GM23338 (cell line): Measurements from ENCODE around the gene IL1RL1. TPM values are rescaled to one million over a fixed set of nuclear protein-coding genes. Genes with fewer than 3 reads are reported as not detected.

Source experiments
- ATAC-seq: fragments of 200-7000 bp; cut with Tn5 transposase; 3 replicates; pipeline ENCODE4 v1.9.1; 2020
- DNase-seq: peaks from one replicate; pipeline ENCODE4 v3.0.0-alpha.2; 2015; ENCODE audit warnings: low spot score
- H2AFZ ChIP-seq: fragments of 200-600 bp; sonication (generic); 2 replicates; pipeline ENCODE4 v1.8.0; 2016; ENCODE audit warnings: antibody characterized with exemption, mild to moderate bottlenecking, moderate library complexity
- H3F3A ChIP-seq: fragments of 200-600 bp; sonication (generic); replicated peaks from 2 replicates; pipeline ENCODE4 v1.8.0; 2017; ENCODE audit warnings: antibody characterized with exemption, mixed run types, low read depth
- H3K27ac ChIP-seq: fragments of 200-600 bp; sonication (generic); 2 replicates; pipeline ENCODE4 v1.6.1; 2016; ENCODE audit warnings: low read depth
- H3K27me3 ChIP-seq: fragments of 200-600 bp; sonication (generic); 2 replicates; pipeline ENCODE4 v1.8.0; 2016; ENCODE audit warnings: mild to moderate bottlenecking, mixed run types, moderate library complexity; ENCODE audit not compliant: insufficient read depth
- H3K36me3 ChIP-seq: fragments of 200-600 bp; sonication (generic); 2 replicates; pipeline ENCODE4 v1.8.0; 2016; ENCODE audit warnings: mild to moderate bottlenecking; ENCODE audit not compliant: insufficient read depth
- H3K4me1 ChIP-seq: fragments of 200-600 bp; sonication (generic); 2 replicates; pipeline ENCODE4 v1.8.0; 2016; ENCODE audit warnings: mild to moderate bottlenecking, moderate library complexity; ENCODE audit not compliant: insufficient read depth
- H3K4me2 ChIP-seq: fragments of 200-600 bp; sonication (generic); 2 replicates; pipeline ENCODE4 v1.7.1; 2017; ENCODE audit warnings: mixed run types
- H3K4me3 ChIP-seq: fragments of 200-600 bp; sonication (generic); 2 replicates; pipeline ENCODE4 v1.6.1; 2016; ENCODE audit warnings: mixed run types
- H3K79me2 ChIP-seq: fragments of 200-600 bp; sonication (generic); replicated peaks from 2 replicates; pipeline ENCODE4 v1.8.0; 2017; ENCODE audit warnings: mild to moderate bottlenecking; ENCODE audit not compliant: insufficient read depth
- H3K9me2 ChIP-seq: fragments of 200-600 bp; sonication (generic); 2 replicates; pipeline ENCODE4 v1.8.0; 2017; ENCODE audit not compliant: insufficient read depth
- H4K20me1 ChIP-seq: fragments of 200-600 bp; sonication (generic); replicated peaks from 2 replicates; pipeline ENCODE4 v1.8.0; 2017; ENCODE audit warnings: mild to moderate bottlenecking; ENCODE audit not compliant: insufficient read depth
- H3K27ac Mint-ChIP-seq: 2 replicates; pipeline ENCODE4 v1.8.0; 2020; ENCODE audit warnings: inconsistent platforms, mild to moderate bottlenecking, moderate library complexity, mixed read lengths
- H3K27me3 Mint-ChIP-seq: 3 replicates; pipeline ENCODE4 v1.8.0; 2022; ENCODE audit warnings: low read depth, mild to moderate bottlenecking, moderate library complexity, mixed read lengths, inconsistent platforms; ENCODE audit not compliant: insufficient read depth, poor library complexity
- H3K36me3 Mint-ChIP-seq: 3 replicates; pipeline ENCODE4 v1.8.0; 2021; ENCODE audit warnings: low read depth, mild to moderate bottlenecking, inconsistent platforms, moderate library complexity, mixed read lengths
- H3K4me1 Mint-ChIP-seq: 3 replicates; pipeline ENCODE4 v1.8.0; 2020; ENCODE audit warnings: mild to moderate bottlenecking, inconsistent platforms, mixed read lengths
- H3K4me3 Mint-ChIP-seq: 3 replicates; pipeline ENCODE4 v1.8.0; 2021; ENCODE audit warnings: moderate library complexity, mild to moderate bottlenecking, inconsistent platforms, mixed read lengths
- H3K9me3 Mint-ChIP-seq: 3 replicates; pipeline ENCODE4 v1.8.0; 2020; ENCODE audit warnings: moderate library complexity, mild to moderate bottlenecking, inconsistent platforms, mixed read lengths
- CREB1 ChIP-seq: fragments of 250-450 bp; sonication (Bioruptor Pico); IDR thresholded peaks from 2 replicates; pipeline ENCODE4 v1.5.0; 2020; ENCODE audit warnings: low read depth, mild to moderate bottlenecking, moderate library complexity
- EZH2 ChIP-seq: fragments of 200-600 bp; sonication (generic); IDR thresholded peaks from one replicate; pipeline ENCODE4 v1.8.0; 2017; ENCODE audit warnings: antibody characterized with exemption, mild to moderate bottlenecking, low read depth; ENCODE audit not compliant: unreplicated experiment
- EZH2phosphoT487 ChIP-seq: fragments of 200-600 bp; sonication (generic); IDR thresholded peaks from one replicate; pipeline ENCODE4 v1.8.1; 2018; ENCODE audit warnings: antibody characterized with exemption; ENCODE audit not compliant: unreplicated experiment
- JUNB ChIP-seq: IDR thresholded peaks from one replicate; pipeline ENCODE4 v1.6.1; 2016; ENCODE audit warnings: antibody characterized with exemption; ENCODE audit not compliant: unreplicated experiment
- NANOG ChIP-seq: IDR thresholded peaks from 2 replicates; pipeline ENCODE4 v1.6.1; 2016; ENCODE audit warnings: antibody characterized with exemption, borderline replicate concordance
- POLR2AphosphoS5 ChIP-seq: IDR thresholded peaks from 2 replicates; pipeline ENCODE4 v1.6.1; 2016; ENCODE audit warnings: antibody characterized with exemption, low read depth
- STAT1 ChIP-seq: IDR thresholded peaks from one replicate; pipeline ENCODE4 v1.6.1; 2016; ENCODE audit warnings: antibody characterized with exemption; ENCODE audit not compliant: unreplicated experiment
- ZNF114 ChIP-seq: fragments of 250-450 bp; sonication (Bioruptor Pico); IDR thresholded peaks from 2 replicates; pipeline ENCODE4 v1.5.0; 2020; ENCODE audit warnings: mild to moderate bottlenecking, moderate library complexity
- ZNF331 ChIP-seq: fragments of 250-450 bp; sonication (Bioruptor Pico); IDR thresholded peaks from 2 replicates; pipeline ENCODE4 v1.5.0; 2020; ENCODE audit warnings: low read depth, mild to moderate bottlenecking, moderate library complexity
- polyA plus RNA-seq: library from polyadenylated mRNA; unstranded; fragments of >200 nt; fragmentation: Nextera tagmentation; extraction: Ambion mirVana; gene quantifications from 2 replicates; pipeline ENCODE4 v1.2.1, GENCODE V29; 2016
- total RNA-seq: library from RNA; depleted of rRNA; stranded (reverse); fragments of >200 nt; shearing (Covaris generic); gene quantifications from 2 replicates; pipeline ENCODE4 v1.2.3, GENCODE V29; 2014
- TF ChIP-seq, protein P1 (sequence below), 2 experiments: fragments of 200-600 bp in 1 of 2; sonication (generic) in 1 of 2; conservative IDR thresholded peaks; 2 replicates each; pipeline versions ENCODE4 v1.5.1 to v1.6.1; 2016 to 2017; ENCODE audit warnings: antibody characterized with exemption in 2 of 2, low read depth in 2 of 2, mild to moderate bottlenecking in 2 of 2, moderate library complexity in 1 of 2
- TF ChIP-seq, protein P2 (sequence below): IDR thresholded peaks from 2 replicates; pipeline ENCODE4 v1.6.1; 2016; ENCODE audit warnings: antibody characterized with exemption
- TF ChIP-seq, protein P3 (sequence below): IDR thresholded peaks from one replicate; pipeline ENCODE4 v1.6.1; 2018; ENCODE audit warnings: antibody characterized with exemption; ENCODE audit not compliant: unreplicated experiment

The IL1RL1 gene
- total and polyA plus RNA-seq, 2 experiments from 2014 or later: not detected

DNA sequence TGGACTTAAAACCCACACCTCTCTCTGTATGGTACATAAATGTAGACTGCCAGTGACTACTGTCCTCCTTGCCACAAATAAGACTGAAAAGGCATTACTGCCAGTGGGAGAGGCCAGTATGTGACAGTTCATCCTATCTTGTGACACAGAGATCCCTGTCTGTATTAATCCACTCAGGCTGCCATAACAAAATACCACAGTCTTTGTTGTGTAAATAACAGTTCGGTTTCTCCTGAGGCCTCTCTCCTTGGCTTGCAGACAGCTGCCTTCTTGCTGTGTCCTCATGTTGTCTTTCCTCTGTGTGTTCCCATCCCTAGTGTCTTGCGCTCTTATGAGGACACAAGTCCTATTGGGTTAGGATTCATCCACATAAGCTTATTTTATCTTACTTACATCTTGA lies 46.4 kb upstream of the IL1RL1 start:
- no peak for DNase-seq
- Mint-ChIP-seq H3K27ac (no peak overlapping the region), H3K36me3 (no peaks in the 10 kb centered on the region), H3K4me1 (no peaks in the 10 kb centered on the region), H3K4me3 (no peak overlapping the region), H3K9me3 (peaks cover 2% of the 10 kb centered on the region; the same call in 2 of the 3 replicates), H3K27me3 (no peaks in the 10 kb centered on the region)
- no peaks in the 10 kb centered on the region for H3K36me3 ChIP-seq
- H3K4me2 ChIP-seq: no peak overlapping the region
- no peak for ATAC-seq
- H2AFZ ChIP-seq: no peak overlapping the region
- no peak for TF ChIP-seq STAT1
- TF ChIP-seq, protein P1, sequence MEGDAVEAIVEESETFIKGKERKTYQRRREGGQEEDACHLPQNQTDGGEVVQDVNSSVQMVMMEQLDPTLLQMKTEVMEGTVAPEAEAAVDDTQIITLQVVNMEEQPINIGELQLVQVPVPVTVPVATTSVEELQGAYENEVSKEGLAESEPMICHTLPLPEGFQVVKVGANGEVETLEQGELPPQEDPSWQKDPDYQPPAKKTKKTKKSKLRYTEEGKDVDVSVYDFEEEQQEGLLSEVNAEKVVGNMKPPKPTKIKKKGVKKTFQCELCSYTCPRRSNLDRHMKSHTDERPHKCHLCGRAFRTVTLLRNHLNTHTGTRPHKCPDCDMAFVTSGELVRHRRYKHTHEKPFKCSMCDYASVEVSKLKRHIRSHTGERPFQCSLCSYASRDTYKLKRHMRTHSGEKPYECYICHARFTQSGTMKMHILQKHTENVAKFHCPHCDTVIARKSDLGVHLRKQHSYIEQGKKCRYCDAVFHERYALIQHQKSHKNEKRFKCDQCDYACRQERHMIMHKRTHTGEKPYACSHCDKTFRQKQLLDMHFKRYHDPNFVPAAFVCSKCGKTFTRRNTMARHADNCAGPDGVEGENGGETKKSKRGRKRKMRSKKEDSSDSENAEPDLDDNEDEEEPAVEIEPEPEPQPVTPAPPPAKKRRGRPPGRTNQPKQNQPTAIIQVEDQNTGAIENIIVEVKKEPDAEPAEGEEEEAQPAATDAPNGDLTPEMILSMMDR (conservative IDR thresholded peaks at IDR 0.05; ENCODE audit: low read depth in 2 of 2): no peak
- no peak for TF ChIP-seq ZNF114 (CRISPR knock-in tag)
- TF ChIP-seq EZH2phosphoT487: no peak
- TF ChIP-seq NANOG: no peak
- no peak for TF ChIP-seq CREB1 (CRISPR knock-in tag)
- no peak for TF ChIP-seq ZNF331 (CRISPR knock-in tag)
- TF ChIP-seq JUNB: no peak
- H3F3A ChIP-seq: no peaks in the 10 kb centered on the region
- no peaks in the 10 kb centered on the region for H3K27me3 ChIP-seq
- H3K27ac ChIP-seq: no peak overlapping the region
- H3K9me2 ChIP-seq: peaks cover 11% of the 10 kb centered on the region; the same call in 1 of the 2 replicates
- H3K4me1 ChIP-seq: no peaks in the 10 kb centered on the region
- no peak overlapping the region for H3K4me3 ChIP-seq
- H3K79me2 ChIP-seq: no peaks in the 10 kb centered on the region
- no peaks in the 10 kb centered on the region for H4K20me1 ChIP-seq

DNA sequence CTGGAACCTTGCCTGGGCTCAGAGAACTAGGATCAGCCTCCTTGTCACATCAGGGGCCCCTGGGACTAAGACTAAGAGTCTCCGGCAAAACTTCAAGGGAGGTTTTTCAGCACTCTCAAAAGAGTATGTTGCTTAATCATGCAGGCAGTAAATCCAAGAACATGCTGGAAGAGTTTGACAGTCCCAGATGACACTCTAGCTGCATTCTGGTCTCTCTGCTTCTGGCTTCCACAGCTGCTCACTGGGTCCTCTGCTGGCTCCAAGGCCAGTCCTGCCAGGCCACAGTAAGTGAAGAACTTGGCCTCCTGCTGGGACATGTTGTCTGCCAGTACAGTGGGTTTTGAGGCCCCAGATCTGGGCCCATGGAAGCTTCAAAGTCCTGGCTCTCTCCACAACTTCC lies 45.2 kb upstream of the IL1RL1 start:
- no peaks in the 10 kb centered on the region for H4K20me1 ChIP-seq
- no peaks in the 10 kb centered on the region for H3K4me1 ChIP-seq
- Mint-ChIP-seq H3K9me3 (peaks cover 7% of the 10 kb centered on the region; the same call in 2 of the 3 replicates), H3K36me3 (no peaks in the 10 kb centered on the region; the same call in 2 of the 3 replicates), H3K27me3 (no peaks in the 10 kb centered on the region), H3K4me1 (no peaks in the 10 kb centered on the region), H3K4me3 (no peak overlapping the region), H3K27ac (no peak overlapping the region)
- no peaks in the 10 kb centered on the region for H3K79me2 ChIP-seq
- no peak overlapping the region for H3K4me3 ChIP-seq
- no peak overlapping the region for H3K27ac ChIP-seq
- H3K4me2 ChIP-seq: no peak overlapping the region
- DNase-seq (no peak), ATAC-seq (no peak)
- no peaks in the 10 kb centered on the region for H3K36me3 ChIP-seq
- H3K9me2 ChIP-seq: 0 out of 2 replicates have a peak, but pooled peaks cover 8% of the 10 kb centered on the region
- no peaks in the 10 kb centered on the region for H3K27me3 ChIP-seq
- H3F3A ChIP-seq: no peaks in the 10 kb centered on the region
- H2AFZ ChIP-seq: no peak overlapping the region
- TF ChIP-seq EZH2phosphoT487: no peak
- no peak for TF ChIP-seq CREB1 (CRISPR knock-in tag)
- TF ChIP-seq, protein P2, sequence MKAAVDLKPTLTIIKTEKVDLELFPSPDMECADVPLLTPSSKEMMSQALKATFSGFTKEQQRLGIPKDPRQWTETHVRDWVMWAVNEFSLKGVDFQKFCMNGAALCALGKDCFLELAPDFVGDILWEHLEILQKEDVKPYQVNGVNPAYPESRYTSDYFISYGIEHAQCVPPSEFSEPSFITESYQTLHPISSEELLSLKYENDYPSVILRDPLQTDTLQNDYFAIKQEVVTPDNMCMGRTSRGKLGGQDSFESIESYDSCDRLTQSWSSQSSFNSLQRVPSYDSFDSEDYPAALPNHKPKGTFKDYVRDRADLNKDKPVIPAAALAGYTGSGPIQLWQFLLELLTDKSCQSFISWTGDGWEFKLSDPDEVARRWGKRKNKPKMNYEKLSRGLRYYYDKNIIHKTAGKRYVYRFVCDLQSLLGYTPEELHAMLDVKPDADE: no peak
- TF ChIP-seq, protein P3, sequence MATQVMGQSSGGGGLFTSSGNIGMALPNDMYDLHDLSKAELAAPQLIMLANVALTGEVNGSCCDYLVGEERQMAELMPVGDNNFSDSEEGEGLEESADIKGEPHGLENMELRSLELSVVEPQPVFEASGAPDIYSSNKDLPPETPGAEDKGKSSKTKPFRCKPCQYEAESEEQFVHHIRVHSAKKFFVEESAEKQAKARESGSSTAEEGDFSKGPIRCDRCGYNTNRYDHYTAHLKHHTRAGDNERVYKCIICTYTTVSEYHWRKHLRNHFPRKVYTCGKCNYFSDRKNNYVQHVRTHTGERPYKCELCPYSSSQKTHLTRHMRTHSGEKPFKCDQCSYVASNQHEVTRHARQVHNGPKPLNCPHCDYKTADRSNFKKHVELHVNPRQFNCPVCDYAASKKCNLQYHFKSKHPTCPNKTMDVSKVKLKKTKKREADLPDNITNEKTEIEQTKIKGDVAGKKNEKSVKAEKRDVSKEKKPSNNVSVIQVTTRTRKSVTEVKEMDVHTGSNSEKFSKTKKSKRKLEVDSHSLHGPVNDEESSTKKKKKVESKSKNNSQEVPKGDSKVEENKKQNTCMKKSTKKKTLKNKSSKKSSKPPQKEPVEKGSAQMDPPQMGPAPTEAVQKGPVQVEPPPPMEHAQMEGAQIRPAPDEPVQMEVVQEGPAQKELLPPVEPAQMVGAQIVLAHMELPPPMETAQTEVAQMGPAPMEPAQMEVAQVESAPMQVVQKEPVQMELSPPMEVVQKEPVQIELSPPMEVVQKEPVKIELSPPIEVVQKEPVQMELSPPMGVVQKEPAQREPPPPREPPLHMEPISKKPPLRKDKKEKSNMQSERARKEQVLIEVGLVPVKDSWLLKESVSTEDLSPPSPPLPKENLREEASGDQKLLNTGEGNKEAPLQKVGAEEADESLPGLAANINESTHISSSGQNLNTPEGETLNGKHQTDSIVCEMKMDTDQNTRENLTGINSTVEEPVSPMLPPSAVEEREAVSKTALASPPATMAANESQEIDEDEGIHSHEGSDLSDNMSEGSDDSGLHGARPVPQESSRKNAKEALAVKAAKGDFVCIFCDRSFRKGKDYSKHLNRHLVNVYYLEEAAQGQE: no peak
- no peak for TF ChIP-seq JUNB
- no peak for TF ChIP-seq POLR2AphosphoS5
- no peak for TF ChIP-seq NANOG
- TF ChIP-seq, protein P1 (conservative IDR thresholded peaks at IDR 0.05; ENCODE audit: low read depth in 2 of 2): no peak
- no peak for TF ChIP-seq STAT1
- no peak for TF ChIP-seq EZH2
- TF ChIP-seq ZNF331 (CRISPR knock-in tag): no peak
- no peak for TF ChIP-seq ZNF114 (CRISPR knock-in tag)
